Activated naive CD8-positive, alpha-beta T cell treated with anti-CD3 and anti-CD28 coated beads, Interleukin-2, amount 50 U/mL, for 24 hours (primary cell): ENCODE measurements around the gene KCTD19.

ENCODE experiments used
- ATAC-seq: fragments of 150-1000 bp; cut with Tn5 transposase; one replicate; pipeline ENCODE4 v1.10.0; 2021
- DNase-seq: peaks from one replicate; pipeline ENCODE4 v3.0.0; 2021
- H3K27ac Mint-ChIP-seq: one replicate; pipeline ENCODE4 v1.8.0; 2021; ENCODE audit warnings: mild to moderate bottlenecking, mixed read lengths
- H3K27me3 Mint-ChIP-seq: one replicate; pipeline ENCODE4 v1.8.0; 2021; ENCODE audit warnings: mixed read lengths
- H3K36me3 Mint-ChIP-seq: one replicate; pipeline ENCODE4 v1.8.0; 2021; ENCODE audit warnings: low read depth, mixed read lengths
- H3K4me1 Mint-ChIP-seq: one replicate; pipeline ENCODE4 v1.8.0; 2021; ENCODE audit warnings: mixed read lengths
- H3K4me3 Mint-ChIP-seq: one replicate; pipeline ENCODE4 v1.8.0; 2021; ENCODE audit warnings: mild to moderate bottlenecking, moderate library complexity, mixed read lengths
- H3K9me3 Mint-ChIP-seq: one replicate; pipeline ENCODE4 v1.8.0; 2021; ENCODE audit warnings: mixed read lengths

The KCTD19 gene

GRCh38 chr16:67241008-67241900 is 85.3 kb downstream of the KCTD19 start:
- Mint-ChIP-seq H3K9me3 (no peaks in the 10 kb centered on the region), H3K4me1 (peaks cover 48% of the 10 kb centered on the region), H3K4me3 (no peak overlapping the region), H3K27me3 (no peaks in the 10 kb centered on the region), H3K36me3 (peaks cover 28% of the 10 kb centered on the region), H3K27ac (peak overlapping the region; percentile 50)
- ATAC-seq (no peak), DNase-seq (no peak)

DNA sequence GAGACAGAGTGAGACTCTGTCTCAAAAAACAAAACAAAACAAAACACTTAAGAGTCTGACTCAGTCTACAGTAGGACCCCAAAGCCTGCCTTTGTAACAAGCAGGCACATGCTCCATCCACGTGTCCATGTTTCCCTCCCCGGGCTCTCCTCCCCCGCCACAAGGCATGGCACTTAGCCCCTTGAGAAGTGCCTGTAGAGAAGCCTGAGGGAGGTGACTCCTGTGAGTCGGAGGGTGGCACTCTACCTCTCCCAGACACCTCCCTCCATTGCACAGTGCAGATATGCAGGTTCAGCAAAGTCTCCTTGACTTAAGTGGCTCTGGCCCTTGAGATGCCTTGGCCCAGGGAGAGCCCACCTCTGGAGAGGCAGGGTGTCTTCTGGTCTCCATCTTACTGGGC is 86.0 kb downstream of the KCTD19 start:
- Mint-ChIP-seq H3K27ac (no peak overlapping the region), H3K4me3 (no peak overlapping the region), H3K36me3 (peaks cover 32% of the 10 kb centered on the region), H3K27me3 (no peaks in the 10 kb centered on the region), H3K4me1 (peaks cover 47% of the 10 kb centered on the region), H3K9me3 (no peaks in the 10 kb centered on the region)
- DNase-seq (no peak), ATAC-seq (no peak)
